GM19372 (cell line): Measurements from ENCODE around the gene DDX24.
A peak's percentile ranks its signal among the peaks of the same experiment; 100 is the strongest.

Experiments used
- ATAC-seq: cut with Tn5 transposase; IDR thresholded peaks from one replicate; pipeline ENCODE4 v1.9.1; 2021; ENCODE audit warnings: mild to moderate bottlenecking, low read depth, moderate library complexity; ENCODE audit not compliant: unreplicated experiment

Gene DDX24

DNA sequence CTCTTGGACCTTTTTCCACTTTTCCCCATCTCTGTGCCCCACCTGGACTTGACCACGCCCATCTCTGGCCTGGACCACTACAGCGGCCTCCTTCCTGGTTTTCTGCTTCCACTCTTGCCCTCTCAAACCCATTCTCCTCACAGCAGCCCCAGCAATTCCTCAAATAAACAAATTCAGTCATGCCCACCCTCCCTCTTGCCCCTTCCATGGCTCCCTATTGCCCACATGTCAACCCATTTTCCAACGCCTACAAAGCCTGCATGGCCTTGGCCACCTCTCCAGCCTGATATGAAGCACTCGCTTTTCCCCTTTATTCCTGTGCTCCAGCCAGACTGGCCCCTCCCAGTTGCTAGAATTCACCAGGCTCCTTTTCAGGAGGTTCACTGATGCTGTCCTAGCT, 60.7 kb downstream of the DDX24 start:
- ATAC-seq: no peak

DNA sequence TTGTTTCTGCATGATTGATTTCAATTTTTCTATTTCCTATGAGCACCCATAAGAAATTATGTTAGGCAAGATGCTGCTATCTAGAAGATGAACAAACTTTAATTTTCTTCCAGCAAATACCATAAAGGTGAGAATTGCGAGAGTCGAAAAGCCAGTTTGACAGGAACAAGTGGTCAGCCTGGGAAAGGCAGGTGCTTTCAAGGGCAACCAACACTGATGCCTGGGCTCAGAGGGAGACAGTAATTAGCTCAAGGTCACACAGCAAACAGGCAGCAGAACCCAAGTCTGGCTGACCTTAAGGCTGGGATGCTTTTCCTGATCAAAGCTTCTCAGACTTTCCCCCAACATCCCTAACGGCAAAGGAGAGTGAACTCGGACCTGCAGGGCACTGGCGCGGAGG, 61.7 kb downstream of the DDX24 start:
- no peak for ATAC-seq

DNA sequence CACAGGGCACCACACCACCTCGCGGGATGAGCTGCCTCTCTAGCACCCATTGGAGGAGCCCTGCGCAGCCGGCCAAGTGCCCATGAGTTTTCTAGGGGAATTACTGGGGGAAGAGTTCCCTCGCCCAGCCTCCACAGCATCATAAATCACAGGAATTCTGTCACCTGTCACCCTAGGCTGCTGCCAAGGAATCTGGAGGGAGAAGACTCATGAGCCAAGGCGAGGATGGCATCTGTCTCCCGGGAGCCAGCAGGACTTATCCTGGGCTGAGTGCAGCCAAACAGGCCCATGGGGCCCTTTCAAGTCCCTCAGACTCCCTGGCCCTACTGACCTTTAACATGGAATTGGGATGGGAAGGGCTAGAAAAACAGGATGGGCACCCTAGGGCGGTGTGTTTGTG, 62.7 kb downstream of the DDX24 start:
- ATAC-seq: no peak

DNA sequence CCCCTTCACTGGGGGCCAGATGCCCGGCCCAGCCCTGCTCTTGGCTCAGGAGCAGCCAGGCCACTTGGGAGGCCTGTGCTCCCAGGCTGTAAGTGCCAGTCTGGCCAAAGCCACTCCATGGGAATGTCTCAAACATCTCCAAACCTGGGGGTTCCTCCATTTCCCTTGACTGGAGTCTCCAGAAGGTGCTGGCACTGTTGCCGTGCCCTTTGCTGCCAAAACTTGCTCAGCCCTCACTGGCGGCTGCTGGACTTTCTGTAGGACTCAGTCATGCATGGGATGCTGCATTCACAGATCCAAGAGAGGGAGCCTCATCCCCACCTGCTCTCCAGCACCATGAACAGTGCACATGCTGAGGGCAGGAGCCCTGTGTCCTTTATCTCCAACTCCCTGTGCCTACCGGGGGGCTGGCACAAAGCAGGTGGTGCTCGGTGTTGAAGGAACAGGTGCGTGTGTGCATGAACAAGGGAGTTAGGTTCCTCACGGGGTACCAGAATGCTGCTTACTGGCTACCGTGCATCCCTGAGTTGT, 64.5 kb downstream of the DDX24 start:
- ATAC-seq: no peak

DNA sequence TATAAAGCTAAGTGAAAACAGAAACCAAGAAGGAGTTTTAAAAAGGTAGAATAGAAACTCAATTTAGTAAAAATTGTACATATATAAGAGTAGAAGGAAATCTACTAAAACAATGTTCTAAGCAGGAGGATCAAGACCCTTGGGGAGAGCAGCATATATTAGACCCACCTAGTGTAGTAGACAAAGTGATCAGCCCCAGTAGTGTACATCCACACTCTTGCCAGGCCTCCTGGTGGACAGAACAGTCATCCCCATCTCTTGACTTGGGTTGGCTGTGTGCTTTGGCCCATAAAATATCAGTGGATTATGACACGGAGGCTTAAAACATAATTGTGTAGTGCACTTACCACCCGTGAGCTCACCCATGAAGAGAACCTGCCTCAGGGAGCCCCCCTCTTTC, 65.8 kb downstream of the DDX24 start:
- ATAC-seq: no peak

DNA sequence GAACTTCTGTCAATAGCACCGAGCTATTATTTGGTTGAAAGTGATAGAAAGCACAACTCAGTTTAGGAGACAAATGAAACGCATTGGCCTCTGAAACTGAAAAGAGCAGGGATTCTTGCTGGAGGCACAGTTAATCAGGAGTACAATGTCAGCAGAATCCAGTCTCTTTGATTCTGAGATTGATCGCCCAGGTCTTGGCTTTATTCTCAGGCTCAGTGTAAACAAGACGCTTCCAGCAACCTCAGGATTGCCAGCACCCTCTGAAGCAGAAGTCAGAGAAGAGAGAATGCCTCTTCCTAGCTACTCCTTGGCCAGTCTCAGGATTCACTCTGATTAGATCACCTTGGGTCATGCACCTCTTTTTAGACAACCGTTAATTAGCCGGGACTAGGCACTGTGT, 66.6 kb downstream of the DDX24 start:
- no peak for ATAC-seq

DNA sequence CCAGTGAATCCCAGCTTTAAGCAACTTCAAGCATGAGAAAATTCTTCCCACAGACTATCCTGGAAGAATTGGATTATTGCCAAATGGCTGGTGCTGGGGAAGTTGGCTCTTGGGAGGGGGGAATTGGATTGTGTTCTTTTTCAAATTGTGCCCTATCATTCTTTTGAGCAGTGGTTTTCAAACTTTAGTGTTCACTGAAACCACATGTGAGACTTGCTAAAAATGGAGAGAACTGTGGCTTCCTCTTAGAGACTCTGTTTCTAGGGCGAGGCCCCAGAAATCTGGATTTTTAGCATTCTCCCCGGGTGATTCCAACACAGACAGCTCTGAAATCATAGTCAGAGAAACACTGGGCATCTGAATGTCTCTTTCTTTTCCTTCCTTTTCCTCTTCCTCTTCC, 69.2 kb downstream of the DDX24 start:
- ATAC-seq: no peak

DNA sequence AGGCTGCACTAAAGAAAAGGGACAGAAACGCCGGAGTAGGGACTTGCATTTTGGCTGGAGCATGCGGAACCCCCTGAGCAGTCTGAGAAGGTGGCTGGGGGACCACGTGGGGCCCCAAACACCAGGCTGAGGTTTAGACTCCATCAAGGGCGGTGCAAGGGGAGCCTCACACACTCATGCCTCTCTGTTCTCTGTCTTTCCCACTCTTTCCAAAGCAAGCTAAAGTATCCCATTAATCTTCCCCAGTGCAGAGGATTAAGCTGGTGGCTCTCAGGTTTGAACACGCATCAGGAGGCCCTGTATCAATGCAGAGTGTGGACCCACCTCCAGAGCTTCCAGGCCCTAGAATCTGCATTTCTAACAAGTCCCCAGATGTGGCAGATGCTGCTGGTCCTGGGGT, 70.4 kb downstream of the DDX24 start:
- no peak for ATAC-seq

DNA sequence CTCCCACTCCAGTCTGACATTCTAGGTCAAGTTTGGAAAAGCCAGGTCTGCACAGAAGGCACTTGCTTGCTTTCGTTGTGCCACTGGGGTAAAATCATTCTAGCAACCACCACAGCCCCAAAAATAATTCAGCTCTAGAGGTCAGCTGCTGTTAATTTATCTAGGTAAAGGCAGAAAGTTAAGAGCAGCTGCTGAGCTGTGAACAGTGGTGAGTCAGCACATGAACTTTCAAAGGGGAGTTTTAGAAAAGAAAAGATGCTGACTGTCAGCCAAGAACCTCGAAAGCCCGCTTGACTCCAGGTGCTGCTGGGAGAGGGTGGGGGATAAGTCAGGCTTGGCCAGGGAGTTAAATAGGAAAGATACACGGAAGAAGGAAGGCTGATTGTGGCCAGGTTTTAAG, 71.2 kb downstream of the DDX24 start:
- peak; percentile 53 for ATAC-seq

DNA sequence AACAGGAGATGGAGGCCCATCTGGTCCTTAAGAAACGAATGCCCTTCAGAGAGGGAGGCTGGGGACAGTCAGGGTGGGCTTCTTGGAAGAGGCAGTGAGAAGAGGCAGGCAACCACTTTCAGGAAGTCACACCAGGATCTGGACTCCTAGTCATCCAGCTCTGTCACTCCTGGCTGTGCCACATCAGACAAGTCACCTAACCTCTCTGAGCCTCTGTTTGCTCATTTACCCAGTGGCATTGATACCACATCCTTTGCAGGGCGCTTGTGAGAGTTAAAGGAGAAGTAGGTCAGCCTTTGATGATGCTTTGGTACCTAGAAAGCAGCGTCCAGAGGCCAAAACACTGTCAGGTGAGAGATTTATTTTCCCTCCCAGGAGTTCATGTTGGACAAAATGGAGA, 72.8 kb downstream of the DDX24 start:
- ATAC-seq: no peak

DNA sequence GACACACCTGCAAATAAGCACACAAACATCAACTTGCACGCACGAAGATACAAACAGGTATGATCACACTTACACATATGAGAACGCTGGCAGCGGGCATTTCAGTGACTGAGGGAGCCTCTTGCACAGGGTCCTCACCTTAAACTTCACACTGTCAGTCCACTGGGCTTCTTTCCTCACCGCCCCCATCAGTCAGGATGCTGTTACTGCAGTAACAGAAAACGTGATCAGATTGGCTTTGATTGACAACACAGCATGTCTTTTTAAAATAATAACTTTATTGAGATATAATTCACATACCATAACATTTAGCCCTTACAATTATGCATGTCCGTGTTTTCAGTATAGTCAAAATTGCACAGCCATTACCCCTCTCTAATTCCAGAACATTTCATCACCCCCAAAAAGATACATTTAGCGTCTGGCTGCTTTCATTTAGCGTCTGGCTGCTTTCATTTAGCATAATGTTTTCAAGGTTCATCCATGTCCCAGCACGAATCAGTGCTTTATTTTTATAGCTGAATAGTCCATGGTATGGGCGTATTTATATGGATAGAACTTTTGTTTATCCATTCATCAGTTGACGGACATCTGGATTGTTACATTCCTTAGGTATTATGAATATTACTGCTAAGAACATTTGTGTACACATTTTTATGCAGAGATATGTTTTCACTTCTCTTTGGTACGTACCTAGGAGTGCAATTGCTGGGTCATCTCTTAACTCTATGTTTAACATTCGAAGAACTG, 75.5 kb downstream of the DDX24 start:
- ATAC-seq: no peak

DNA sequence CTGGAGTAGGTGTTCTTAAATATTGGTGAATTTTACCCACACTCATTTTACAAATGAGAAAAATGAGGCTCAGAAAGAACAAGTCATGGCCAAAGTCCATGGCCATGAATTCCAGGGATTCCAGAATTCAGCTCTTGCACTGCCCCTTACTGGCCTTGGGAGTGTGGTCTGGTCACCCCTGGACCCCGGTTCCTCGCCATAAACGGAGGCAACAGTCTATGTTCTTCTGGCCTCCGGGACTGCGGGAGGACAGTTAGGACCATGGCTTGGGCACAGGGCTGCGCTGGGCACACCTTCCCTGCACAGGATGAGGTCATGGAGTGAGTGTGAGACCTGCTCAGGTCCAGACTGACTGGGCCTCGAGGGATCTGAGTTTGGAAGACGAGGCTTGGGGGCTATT, 77.0 kb downstream of the DDX24 start:
- ATAC-seq: no peak

DNA sequence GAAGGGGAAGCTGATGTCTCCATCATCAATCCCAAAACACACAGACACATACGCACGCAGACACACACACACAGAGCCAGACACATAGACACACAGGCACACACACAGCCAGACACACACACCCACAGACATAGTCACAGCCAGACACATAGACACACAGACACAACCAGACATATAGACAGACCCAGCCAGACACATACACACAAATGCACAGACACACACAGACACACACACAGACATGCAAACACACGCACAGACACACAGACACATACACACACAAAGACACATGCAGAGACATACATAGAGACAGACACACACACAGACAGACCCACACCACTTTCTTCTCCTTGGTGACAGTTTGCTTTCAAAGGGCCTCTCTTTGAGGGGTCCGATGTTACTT, 77.6 kb downstream of the DDX24 start:
- no peak for ATAC-seq

DNA sequence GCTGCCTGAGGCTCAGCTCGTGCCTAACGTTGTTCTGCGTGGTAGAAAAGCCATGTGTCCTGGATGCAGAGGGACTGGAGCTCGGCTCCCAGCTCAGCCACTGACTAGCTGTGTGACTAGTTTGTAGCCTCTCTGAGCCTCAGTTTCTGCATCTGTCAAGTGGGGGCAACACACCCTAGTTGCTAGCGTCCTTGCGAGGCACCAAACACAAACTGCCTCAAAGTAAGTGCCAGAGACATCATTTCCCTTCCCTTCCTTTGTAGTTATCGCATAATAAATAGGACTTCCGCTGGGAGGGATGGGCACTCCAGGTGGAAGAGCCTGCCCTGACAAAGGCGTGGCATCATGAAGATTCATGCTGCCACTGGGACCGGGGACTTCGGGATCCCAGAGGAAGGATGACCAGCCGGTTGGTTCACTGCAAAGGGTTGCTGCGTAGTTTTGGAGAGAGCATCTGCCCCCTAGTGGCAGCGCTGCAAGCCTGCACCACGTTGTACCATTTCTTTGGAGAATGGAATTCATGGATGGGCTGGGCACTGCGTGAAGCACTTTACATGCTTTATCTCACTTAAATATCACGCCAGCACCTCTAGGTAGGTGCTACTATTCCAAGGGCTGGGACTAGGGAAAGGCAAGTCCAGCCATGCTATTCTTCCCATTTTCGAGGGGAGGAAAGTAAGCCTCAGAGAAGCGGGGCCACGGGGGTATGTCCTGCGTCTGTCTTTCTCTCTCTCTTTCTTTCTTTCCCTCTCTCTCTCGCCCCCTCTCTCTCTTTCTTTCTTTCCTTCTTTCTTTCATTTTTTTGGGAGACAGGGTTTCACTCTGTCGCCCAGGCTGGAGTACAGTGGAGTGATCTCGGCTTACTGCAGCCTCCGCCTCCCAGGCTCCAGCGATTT, 79.3 kb downstream of the DDX24 start:
- ATAC-seq: peak; percentile 58

DNA sequence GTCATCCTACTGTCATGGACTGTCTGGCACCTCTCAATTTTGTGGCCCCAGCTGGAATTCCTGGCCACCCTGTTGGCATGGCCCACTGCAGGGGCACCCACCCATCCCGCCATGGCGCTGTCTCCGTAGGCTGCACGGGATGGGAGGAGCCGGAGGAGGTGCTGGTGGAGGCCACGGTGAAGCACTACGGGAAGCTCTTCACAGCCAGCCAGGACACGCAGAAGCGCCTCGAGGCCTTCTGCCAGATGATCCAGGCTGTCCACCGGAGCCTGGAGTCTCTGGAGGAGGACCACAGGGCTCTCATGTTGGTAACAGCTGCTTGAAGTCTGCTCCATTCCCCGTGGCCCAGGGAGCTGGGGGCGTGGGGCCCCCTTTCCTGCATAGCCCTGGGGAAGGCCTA, 80.0 kb downstream of the DDX24 start:
- ATAC-seq: no peak

DNA sequence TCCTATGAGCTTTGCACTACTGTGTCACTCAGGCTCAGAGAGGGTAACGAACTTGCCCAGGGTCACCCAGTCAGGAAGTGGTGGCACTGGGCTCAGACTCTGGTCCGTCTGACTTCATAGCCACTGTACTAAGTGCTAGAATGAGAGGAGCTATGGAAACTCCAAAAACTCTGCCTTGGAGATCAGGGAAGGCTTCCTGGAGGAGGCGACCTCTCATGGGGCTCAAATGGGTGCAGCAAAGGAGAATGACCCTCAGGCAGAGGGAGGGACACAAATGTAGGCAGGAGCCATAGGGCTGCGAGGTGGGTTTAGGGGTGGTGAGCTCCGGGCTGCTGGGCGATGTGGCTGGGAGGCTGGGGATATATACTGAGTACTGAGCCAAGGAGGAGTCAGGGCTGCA, 80.7 kb downstream of the DDX24 start:
- ATAC-seq: no peak

DNA sequence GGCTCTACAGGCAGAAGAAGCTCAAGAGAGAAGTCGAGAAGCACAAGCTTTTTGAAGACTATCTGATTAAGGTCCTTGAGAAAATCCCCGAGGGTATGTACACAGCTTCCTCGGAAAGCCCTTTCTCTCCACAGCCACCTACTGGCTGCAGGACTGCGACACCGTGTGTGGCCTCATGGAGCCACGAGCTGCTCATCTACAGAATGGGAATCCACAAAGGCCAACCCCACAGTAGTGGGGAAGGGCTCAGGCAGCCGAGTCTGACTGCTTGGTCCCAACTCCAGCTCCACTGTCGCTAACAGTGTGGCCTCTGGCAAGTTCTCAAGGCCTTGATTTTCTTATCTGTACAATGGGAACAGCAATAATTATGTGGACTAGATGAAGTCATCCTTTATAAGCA, 81.4 kb downstream of the DDX24 start:
- no peak for ATAC-seq

DNA sequence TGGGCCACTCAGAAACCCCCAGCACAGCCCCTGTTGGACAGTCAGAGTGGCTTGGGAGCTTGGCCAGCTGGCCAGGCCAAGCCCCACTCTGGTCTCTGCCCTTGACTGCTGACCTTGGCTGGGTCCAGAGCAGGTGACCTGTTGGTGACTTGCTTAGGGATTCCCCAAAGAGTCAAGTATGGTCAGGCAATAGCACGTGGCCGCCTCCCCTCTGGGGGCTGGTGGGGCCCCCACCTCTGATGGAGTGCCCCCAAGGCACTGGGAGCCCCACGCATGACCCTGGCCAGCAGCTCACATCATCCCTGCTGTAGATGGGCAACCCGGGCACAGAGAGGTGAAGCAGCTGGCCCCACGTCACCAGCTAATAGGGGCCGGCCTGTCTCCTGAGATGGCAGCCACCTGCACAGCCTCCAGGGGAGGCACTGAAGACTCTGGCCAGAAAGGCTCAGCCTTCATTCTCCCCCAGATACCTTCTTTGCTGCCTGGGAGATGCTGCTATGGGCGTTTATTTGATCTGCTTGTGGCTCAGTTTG, 82.1 kb downstream of the DDX24 start:
- no peak for ATAC-seq
